MCF 10A (cell line): Measurements from ENCODE around the gene GRHPR. TPM values are rescaled to one million over a fixed set of nuclear protein-coding genes. Genes with fewer than 3 reads are reported as not detected.

Experiments
- BruUV-seq: library from RNA; stranded (reverse); fragments of 400-500 nt; replicated peaks from 2 replicates; lab custom pipeline; 2021; lab: Mats Ljungman, UMichigan
- CTCF ChIA-PET: fragments of 300-600 bp; sonication (Branson Sonifier 250); formaldehyde crosslinking; extraction: SDS; loops from one replicate; lab custom pipeline; 2021; ENCODE audit warnings: antibody characterized with exemption, inconsistent platforms; lab: Yijun Ruan, JAX
- POLR2A ChIA-PET: fragments of 300-600, 350-650 bp; sonication (Branson Sonifier 250); formaldehyde crosslinking; extraction: SDS; loops from one replicate; lab custom pipeline; 2020; ENCODE audit warnings: antibody characterized with exemption, inconsistent platforms; lab: Yijun Ruan, JAX
- DNase-seq: peaks from one replicate; pipeline ENCODE4 v3.0.0-alpha.2; 2018; ENCODE audit not compliant: unreplicated experiment
- H3K27ac Mint-ChIP-seq: one replicate; pipeline ENCODE4 v1.8.0; 2022; ENCODE audit warnings: mild to moderate bottlenecking, low read depth, mixed read lengths; ENCODE audit not compliant: unreplicated experiment
- H3K27me3 Mint-ChIP-seq: one replicate; pipeline ENCODE4 v1.8.0; 2022; ENCODE audit warnings: mixed read lengths; ENCODE audit not compliant: insufficient read depth, unreplicated experiment
- H3K36me3 Mint-ChIP-seq: one replicate; pipeline ENCODE4 v1.8.0; 2022; ENCODE audit warnings: mild to moderate bottlenecking, moderate library complexity, mixed read lengths; ENCODE audit not compliant: insufficient read depth, unreplicated experiment
- H3K4me1 Mint-ChIP-seq: one replicate; pipeline ENCODE4 v1.8.0; 2022; ENCODE audit warnings: mixed read lengths; ENCODE audit not compliant: insufficient read depth, unreplicated experiment
- H3K4me3 Mint-ChIP-seq: one replicate; pipeline ENCODE4 v1.8.0; 2022; ENCODE audit warnings: mild to moderate bottlenecking, moderate library complexity, mixed read lengths; ENCODE audit not compliant: unreplicated experiment
- H3K9me3 Mint-ChIP-seq: one replicate; pipeline ENCODE4 v1.8.0; 2022; ENCODE audit warnings: mixed read lengths; ENCODE audit not compliant: unreplicated experiment
- CTCF ChIP-seq: fragments of 200-600 bp; IDR thresholded peaks from one replicate; pipeline ENCODE4 v1.8.0; 2022; ENCODE audit warnings: antibody characterized with exemption, mild to moderate bottlenecking; ENCODE audit not compliant: unreplicated experiment
- intact Hi-C: fragments of 100-400 bp; cut with micrococcal nuclease; formaldehyde crosslinking; loops from 2 replicates; pipeline ENCODE4 v1.14.1; 2022
- total RNA-seq: library from RNA; stranded (reverse); gene quantifications from 2 replicates; pipeline ENCODE4 v1.2.3, GENCODE V29; 2022

Gene GRHPR
- total RNA-seq, 1 experiment from 2014 or later = 121 TPM

- intact Hi-C loops = no loop called here
- H3K4me1 Mint-ChIP-seq = peaks cover 34% of the 10 kb centered on the region
- CTCF ChIA-PET = interaction anchor here (0.6 to 1.3 kb wide), 3 partner anchors 11 to 307 kb away, joined by 3 to 5 read pairs (median 4); no protein-coding TSS in a partner anchor
- no peaks in the 10 kb centered on the region for H3K27me3 Mint-ChIP-seq
- no peak for DNase-seq
- no TSS peak for BruUV-seq
- no peak overlapping the region for H3K27ac Mint-ChIP-seq
- TF ChIP-seq CTCF = no peak
- H3K4me3 Mint-ChIP-seq = no peak overlapping the region
- H3K9me3 Mint-ChIP-seq = no peaks in the 10 kb centered on the region
- POLR2A ChIA-PET = interaction anchor here (0.8 to 1.9 kb wide), 3 partner anchors 9 to 44 kb away, joined by 3 to 9 read pairs (median 3); partner anchors contain the start of genes POLR1E and ZBTB5
- peaks cover 25% of the 10 kb centered on the region for H3K36me3 Mint-ChIP-seq
Measured at GRCh38 chr9:37456817-37457216, 34.3 kb downstream of the GRHPR start.

GRCh38 chr9:37464006-37464405, 41.5 kb downstream of the GRHPR start:
- no TSS peak for BruUV-seq
- no peak for DNase-seq
- intact Hi-C loops = loop anchor here (5.0 kb wide), 1 partner anchor 42 kb away; the partner anchor contains the start of gene GRHPR
- ChIA-PET CTCF (interaction anchor here (0.6 to 1.2 kb wide), 4 partner anchors 45 to 315 kb away, joined by 3 to 4 read pairs (median 3); no protein-coding TSS in a partner anchor), POLR2A (interaction anchor here (0.7 to 5.5 kb wide), 21 partner anchors 7 to 574 kb away, joined by 3 to 75 read pairs (median 5); partner anchors contain the start of genes GRHPR, POLR1E, TOMM5 and ZCCHC7)
- Mint-ChIP-seq H3K4me3 (peak overlapping the region; percentile 92), H3K27me3 (no peaks in the 10 kb centered on the region), H3K4me1 (peaks cover 22% of the 10 kb centered on the region), H3K9me3 (no peaks in the 10 kb centered on the region), H3K27ac (peak overlapping the region; percentile 95), H3K36me3 (peaks cover 17% of the 10 kb centered on the region)
- TF ChIP-seq CTCF = no peak

GRCh38 chr9:37464426-37465248, 42.1 kb downstream of the GRHPR start:
- BruUV-seq = TSS peak; percentile 56
- intact Hi-C loops = loop anchor here (5.0 kb wide), 1 partner anchor 42 kb away; the partner anchor contains the start of gene GRHPR
- Mint-ChIP-seq H3K4me1 (peaks cover 22% of the 10 kb centered on the region), H3K27me3 (no peaks in the 10 kb centered on the region), H3K36me3 (peaks cover 12% of the 10 kb centered on the region), H3K27ac (peak overlapping the region; percentile 95), H3K9me3 (no peaks in the 10 kb centered on the region), H3K4me3 (peak overlapping the region; percentile 92)
- DNase-seq = peak; percentile 71
- ChIA-PET POLR2A (interaction anchor here (0.6 to 5.5 kb wide), 35 partner anchors 8 to 1068 kb away, joined by 3 to 75 read pairs (median 5); partner anchors contain the start of genes DCAF10, EXOSC3, FBXO10 and GRHPR), CTCF (interaction anchor here (0.9 to 1.2 kb wide), 3 partner anchors 22 to 54 kb away, joined by 3 to 4 read pairs (median 4); no protein-coding TSS in a partner anchor)
- no peak for TF ChIP-seq CTCF
